Colonic mucosa (tissue), 4 donors: ENCODE results near the gene DNAH2. TPM values are rescaled to one million over a fixed set of nuclear protein-coding genes. Genes with fewer than 3 reads are reported as not detected.
A peak's percentile ranks its signal among the peaks of the same experiment; 100 is the strongest.

Source experiments
- DNase-seq: peaks from one replicate; pipeline ENCODE4 v3.0.0-alpha.2; 2020
- H3K27ac ChIP-seq: fragments of 200-600 bp; one replicate; pipeline ENCODE4 v1.8.0; 2021
- H3K27me3 ChIP-seq: fragments of 200-600 bp; one replicate; pipeline ENCODE4 v1.8.0; 2021
- H3K36me3 ChIP-seq: fragments of 200-600 bp; one replicate; pipeline ENCODE4 v1.8.0; 2021
- H3K4me1 ChIP-seq: fragments of 200-600 bp; one replicate; pipeline ENCODE4 v1.8.0; 2021; ENCODE audit warnings: mild to moderate bottlenecking
- H3K4me3 ChIP-seq: fragments of 200-600 bp; one replicate; pipeline ENCODE4 v1.8.0; 2021
- H3K9ac ChIP-seq, 2 donors: one replicate each; pipeline ENCODE4 v1.7.0; 2013; ENCODE audit warnings: control low read depth in 2 of 2, low read depth in 2 of 2, low read length in 2 of 2
- H3K9me3 ChIP-seq: fragments of 200-600 bp; one replicate; pipeline ENCODE4 v1.8.0; 2021
- intact Hi-C: fragments of 100-400 bp; cut with DNase I; formaldehyde crosslinking; loops from one replicate; pipeline ENCODE4 v1.14.1; 2022
- total RNA-seq, 2 donors: library from RNA; stranded (reverse); fragmentation: NEBNext Ultra II Directional in 1 of 2; extraction: Animal tissue kit (Norgen Biotek cat#: 25700) in 1 of 2; gene quantifications; one replicate each; pipeline ENCODE4 v1.2.1, GENCODE V29; 2021
- TF ChIP-seq, protein P1 (sequence below): fragments of 200-600 bp; IDR thresholded peaks from one replicate; pipeline ENCODE4 v1.8.0; 2022; ENCODE audit warnings: antibody characterized with exemption, mild to moderate bottlenecking
- donor health status: healthy.
- donor health status: DM: no; HTN: no; CAD: no.
- donor health status: DM: no; HTN: no; CAD: no.

Gene DNAH2
- total RNA-seq, 2 donors from 2014 or later = 0.32 to 0.62 TPM

DNA sequence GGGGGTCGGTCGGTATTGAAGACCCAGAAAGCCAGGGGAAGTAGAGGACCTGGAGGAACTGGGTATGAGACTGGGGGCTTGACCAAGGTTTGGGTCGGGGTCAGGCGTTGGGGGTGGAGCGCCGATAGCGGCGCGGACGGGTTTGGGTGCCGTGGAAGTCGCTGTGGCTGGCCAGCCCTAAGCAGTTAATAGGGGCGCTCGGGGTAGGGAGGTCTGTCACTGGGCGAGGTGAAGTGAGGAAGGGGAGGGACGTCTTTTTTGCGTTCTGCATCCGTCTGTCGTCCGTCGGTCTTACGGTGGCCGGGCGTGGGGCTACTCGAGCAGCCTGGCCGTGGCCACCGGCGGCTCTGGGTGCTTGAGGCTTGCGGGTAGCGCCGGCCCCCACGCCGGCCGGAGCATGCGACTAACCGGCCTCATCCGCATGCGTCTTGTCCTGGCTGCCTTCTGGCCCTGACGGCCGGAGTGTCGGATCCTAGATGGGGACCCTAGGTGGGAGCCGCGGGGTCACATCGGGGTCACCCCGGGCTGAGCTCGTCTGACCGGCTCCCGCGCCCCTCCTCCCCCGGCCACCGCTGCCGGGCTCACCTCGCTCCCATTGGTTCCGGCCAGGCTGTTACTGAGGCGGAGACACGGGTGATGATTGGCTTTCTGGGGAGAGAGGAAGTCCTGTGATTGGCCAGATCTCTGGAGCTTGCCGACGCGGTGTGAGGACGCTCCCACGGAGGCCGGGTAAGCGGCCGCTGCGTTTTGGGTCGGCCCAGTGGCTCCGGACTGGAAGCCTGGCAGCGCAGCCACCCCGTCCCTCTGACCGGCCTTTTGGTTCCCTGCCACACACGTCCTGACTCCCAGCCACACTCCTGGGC is 127.0 kb downstream of the DNAH2 start:
- intact Hi-C loops = no loop called here
- peaks cover 12% of the 10 kb centered on the region for H3K36me3 ChIP-seq

DNA sequence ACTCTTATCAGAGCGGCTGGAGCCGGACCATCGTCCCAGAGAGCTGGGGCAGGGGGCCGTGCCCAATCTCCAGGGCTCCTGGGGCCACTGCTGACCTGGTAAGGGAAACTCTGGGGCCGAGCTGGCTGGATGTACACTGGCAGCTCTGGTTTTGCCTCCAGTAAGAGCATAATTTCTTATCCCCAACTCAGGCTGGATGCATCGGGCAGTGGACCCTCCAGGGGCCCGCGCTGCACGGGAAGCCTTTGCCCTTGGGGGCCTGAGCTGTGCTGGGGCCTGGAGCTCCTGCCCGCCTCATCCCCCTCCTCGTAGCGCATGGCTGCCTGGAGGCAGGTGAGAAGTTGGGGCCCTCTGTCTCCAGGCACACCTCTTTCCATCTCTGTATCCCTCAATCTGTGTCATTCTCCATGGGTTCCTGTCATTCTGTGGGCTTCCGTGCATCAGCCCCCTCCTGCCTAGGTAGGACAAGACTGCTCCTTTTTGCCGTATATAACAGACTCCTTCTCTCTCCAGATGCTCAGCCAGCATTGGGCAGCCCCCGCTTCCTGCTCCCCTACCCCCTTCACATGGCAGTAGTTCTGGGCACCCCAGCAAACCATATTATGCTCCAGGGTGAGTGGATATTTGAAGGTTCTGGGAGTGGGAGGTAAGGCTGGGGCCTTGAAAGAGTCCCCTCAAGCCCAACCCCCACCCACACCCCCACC is 128.0 kb downstream of the DNAH2 start:
- intact Hi-C loops = no loop called here
- Histone ChIP-seq H3K36me3 (peaks cover 18% of the 10 kb centered on the region), H3K9me3 (no peaks in the 10 kb centered on the region), H3K27ac (peak overlapping the region; percentile 93), H3K9ac (peak overlapping the region; percentile 64 to 97), H3K27me3 (no peaks in the 10 kb centered on the region), H3K4me3 (peak overlapping the region; percentile 76), H3K4me1 (peaks cover 13% of the 10 kb centered on the region)
- TF ChIP-seq, protein P1, sequence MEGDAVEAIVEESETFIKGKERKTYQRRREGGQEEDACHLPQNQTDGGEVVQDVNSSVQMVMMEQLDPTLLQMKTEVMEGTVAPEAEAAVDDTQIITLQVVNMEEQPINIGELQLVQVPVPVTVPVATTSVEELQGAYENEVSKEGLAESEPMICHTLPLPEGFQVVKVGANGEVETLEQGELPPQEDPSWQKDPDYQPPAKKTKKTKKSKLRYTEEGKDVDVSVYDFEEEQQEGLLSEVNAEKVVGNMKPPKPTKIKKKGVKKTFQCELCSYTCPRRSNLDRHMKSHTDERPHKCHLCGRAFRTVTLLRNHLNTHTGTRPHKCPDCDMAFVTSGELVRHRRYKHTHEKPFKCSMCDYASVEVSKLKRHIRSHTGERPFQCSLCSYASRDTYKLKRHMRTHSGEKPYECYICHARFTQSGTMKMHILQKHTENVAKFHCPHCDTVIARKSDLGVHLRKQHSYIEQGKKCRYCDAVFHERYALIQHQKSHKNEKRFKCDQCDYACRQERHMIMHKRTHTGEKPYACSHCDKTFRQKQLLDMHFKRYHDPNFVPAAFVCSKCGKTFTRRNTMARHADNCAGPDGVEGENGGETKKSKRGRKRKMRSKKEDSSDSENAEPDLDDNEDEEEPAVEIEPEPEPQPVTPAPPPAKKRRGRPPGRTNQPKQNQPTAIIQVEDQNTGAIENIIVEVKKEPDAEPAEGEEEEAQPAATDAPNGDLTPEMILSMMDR = no peak
- no peak for DNase-seq

More for the DNA sequence above, 127.0 kb downstream of the DNAH2 start:
- Histone ChIP-seq H3K27me3 (no peaks in the 10 kb centered on the region), H3K9ac (peak overlapping the region; percentile 95 to 97), H3K4me1 (peaks cover 20% of the 10 kb centered on the region), H3K4me3 (peak overlapping the region; percentile 76), H3K9me3 (no peaks in the 10 kb centered on the region), H3K27ac (peak overlapping the region; percentile 93)
- peak; percentile 94 for DNase-seq
- TF ChIP-seq, protein P1 = no peak

DNA sequence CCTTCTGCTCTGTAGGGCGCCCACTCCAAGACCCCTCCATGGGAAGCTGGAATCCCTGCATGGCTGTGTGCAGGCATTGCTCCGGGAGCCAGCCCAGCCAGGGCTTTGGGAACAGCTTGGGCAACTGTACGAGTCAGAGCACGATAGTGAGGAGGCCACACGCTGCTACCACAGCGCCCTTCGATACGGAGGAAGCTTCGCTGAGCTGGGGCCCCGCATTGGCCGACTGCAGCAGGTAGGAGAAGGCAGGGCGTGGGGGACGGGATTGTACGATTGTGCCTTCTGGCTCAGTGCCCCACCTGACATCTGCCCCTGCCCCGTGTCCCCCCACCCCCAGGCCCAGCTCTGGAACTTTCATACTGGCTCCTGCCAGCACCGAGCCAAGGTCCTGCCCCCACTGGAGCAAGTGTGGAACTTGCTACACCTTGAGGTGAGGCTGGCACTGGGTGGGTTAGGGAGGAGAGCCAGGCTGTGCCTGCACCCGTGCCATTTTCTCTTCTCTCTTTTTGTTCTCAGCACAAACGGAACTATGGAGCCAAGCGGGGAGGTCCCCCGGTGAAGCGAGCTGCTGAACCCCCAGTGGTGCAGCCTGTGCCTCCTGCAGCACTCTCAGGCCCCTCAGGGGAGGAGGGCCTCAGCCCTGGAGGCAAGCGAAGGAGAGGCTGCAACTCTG is 128.7 kb downstream of the DNAH2 start:
- no peak overlapping the region for H3K9ac ChIP-seq
- no peak overlapping the region for H3K27ac ChIP-seq
- DNase-seq = no peak
- H3K9me3 ChIP-seq = no peaks in the 10 kb centered on the region
- H3K4me3 ChIP-seq = no peak overlapping the region
- intact Hi-C loops = no loop called here
- peaks cover 6% of the 10 kb centered on the region for H3K4me1 ChIP-seq
- H3K36me3 ChIP-seq = peaks cover 18% of the 10 kb centered on the region
- TF ChIP-seq, protein P1 = no peak
- no peaks in the 10 kb centered on the region for H3K27me3 ChIP-seq

DNA sequence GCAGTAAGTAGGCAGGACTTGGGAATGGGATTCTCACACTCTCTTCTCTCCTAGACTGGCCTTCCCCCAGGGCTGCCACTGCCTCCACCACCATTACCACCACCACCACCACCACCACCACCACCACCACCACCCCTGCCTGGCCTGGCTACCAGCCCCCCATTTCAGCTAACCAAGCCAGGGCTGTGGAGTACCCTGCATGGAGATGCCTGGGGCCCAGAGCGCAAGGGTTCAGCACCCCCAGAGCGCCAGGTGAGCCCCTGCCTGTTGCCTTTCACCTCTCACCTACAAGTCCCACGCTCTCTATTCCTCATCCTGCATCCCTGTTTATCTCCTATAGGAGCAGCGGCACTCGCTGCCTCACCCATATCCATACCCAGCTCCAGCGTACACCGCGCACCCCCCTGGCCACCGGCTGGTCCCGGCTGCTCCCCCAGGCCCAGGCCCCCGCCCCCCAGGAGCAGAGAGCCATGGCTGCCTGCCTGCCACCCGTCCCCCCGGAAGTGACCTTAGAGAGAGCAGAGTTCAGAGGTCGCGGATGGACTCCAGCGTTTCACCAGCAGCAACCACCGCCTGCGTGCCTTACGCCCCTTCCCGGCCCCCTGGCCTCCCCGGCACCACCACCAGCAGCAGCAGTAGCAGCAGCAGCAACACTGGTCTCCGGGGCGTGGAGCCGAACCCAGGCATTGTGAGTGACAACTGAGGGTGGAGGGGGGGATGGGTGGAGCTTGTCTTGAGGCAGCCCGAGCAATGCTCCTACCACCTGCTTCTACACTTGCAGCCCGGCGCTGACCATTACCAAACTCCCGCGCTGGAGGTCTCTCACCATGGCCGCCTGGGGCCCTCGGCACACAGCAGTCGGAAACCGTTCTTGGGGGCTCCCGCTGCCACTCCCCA is 129.5 kb downstream of the DNAH2 start:
- H3K9ac ChIP-seq = no peak overlapping the region
- peaks cover 18% of the 10 kb centered on the region for H3K36me3 ChIP-seq
- no peaks in the 10 kb centered on the region for H3K9me3 ChIP-seq
- TF ChIP-seq, protein P1 = no peak
- H3K27ac ChIP-seq = no peak overlapping the region
- H3K4me3 ChIP-seq = no peak overlapping the region
- no peaks in the 10 kb centered on the region for H3K27me3 ChIP-seq
- no peak for DNase-seq
- peaks cover 7% of the 10 kb centered on the region for H3K4me1 ChIP-seq
- intact Hi-C loops = no loop called here
